GM19099 (cell line): ENCODE data around the gene ZBTB22.

ENCODE experiments used
- POLR2A ChIP-seq: IDR thresholded peaks from 3 replicates; pipeline ENCODE4 v1.6.1; 2011; ENCODE audit warnings: low read depth; ENCODE audit not compliant: insufficient read length; ENCODE audit errors: extremely low read depth

Gene ZBTB22

GRCh38 chr6:33317669-33318425, at the start of gene ZBTB22:
TSS of gene ZBTB22 (minus strand) at chr6:33317744. CDS start at chr6:33316916, 828 bp downstream.
- TF ChIP-seq POLR2A, result peak; percentile 37

- TF ChIP-seq POLR2A, result no peak
Observed at GRCh38 chr6:33367009-33367714, 49.6 kb upstream of the ZBTB22 start.

DNA sequence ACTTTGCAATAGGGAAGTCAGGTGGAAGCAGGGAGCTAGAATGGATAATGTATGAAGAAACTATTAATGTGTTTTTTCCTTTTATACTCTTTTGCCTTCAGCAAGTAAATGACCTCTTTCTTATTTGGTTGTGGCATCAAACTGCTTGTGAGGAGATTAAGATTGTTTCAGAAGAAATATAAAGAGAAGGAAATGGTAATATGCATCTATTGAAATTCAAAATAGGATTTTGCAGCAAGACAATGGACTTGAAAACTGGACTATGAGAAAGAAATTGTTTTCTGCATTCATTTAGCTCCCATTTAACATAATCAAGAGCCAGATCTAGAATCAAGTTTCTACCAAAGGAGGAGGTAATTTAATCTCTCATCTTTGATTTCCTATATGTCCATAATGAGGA, 41.8 kb upstream of the ZBTB22 start:
- TF ChIP-seq POLR2A, result no peak

DNA sequence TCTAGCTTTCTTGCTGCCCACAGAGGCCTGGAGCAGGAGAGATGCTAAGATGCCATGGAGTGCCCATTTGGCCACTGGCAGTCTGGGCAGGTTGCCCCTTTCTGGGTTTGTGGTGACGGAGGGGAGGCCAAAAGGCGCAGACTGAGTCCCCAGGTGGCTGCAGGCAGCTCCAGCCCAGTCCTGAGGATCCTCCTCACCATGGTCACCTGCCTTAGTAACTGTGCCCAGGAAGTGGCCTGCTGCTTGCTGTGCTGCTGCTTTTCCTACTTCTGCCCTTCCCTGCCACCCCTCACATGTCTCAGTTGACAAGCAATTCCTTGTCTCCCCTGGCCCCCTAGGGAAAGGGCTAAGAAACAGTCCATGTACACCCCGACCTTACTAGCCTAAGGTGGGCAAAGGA, 38.8 kb upstream of the ZBTB22 start:
- TF ChIP-seq POLR2A, result no peak

- TF ChIP-seq POLR2A, result no peak
Observed at GRCh38 chr6:33347816-33348215, 30.3 kb upstream of the ZBTB22 start.

DNA sequence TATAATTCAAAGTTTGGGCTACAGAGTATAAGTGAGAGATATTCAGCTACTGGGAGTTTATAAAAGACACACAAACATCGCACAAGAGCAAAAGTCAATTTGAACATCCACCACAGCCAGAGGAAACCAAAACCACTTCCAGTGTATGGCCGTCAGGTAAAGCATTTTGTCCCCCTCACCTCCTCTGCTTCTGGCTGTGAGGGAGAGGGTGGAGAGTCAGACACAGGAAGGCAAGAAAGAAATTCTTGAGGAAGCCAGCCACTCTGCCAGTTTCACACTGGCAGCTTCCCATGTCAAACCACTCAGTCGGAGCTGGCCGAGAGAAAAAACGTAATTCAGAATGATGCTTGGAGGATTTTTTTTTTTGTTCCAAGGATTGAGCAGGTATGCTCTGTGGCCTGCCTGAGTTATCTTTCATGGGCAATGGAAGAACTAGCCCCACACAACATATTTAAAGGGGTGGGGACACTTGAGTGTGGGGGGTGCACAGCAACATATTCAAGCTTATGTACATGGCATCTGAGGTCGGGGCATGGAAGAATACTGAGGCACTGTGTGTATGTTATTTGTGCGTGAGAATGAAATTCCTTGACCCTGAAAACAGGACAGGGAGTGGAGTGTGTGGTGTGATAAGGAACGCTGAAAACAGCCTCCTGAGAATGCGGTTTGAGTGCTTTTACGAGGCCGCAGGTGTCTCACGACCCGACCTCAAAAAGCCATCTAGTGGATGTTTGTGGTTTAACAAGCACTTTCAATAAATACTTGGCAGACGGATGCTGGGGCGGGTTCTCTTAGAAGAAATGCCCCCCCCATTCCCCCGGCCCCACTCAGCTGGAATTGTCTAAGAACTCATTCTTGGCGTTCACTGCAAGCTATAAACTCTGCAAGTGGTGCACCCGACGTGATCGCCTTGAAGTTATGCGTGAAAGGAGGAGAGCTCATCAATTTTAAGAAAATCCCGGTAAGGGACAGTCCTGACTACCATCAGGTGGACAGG, 27.5 kb upstream of the ZBTB22 start:
- TF ChIP-seq POLR2A, result no peak

DNA sequence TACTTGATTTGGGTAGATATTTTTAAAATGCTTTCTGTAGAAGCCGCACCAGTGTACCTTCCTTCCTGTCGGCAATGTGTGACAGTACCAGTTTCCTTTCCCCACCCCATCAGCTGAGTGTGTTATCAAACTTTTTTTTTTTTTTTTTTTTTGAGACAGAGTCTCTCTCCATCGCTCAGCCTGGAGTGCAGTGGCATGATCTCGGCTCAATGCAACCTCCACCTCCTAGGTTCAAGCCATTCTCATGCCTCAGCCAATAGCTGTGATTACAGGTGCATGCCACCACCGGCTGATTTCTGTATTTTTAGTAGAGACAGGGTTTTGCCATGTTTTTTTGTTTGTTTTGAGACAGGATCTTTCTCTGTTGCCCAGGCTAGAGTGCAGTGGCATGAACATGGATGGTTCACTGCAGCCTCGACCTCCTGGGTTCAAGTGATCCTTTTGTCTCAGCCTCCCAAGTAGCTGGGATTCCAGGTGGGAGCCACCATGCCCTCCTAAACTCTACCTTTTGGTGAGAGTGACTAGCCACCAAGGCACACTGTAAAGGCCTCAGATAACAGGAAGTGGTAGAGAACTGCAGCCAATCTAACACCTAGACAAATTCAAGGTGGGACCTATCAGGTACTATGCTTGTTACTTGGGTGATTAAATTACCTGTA, 26.5 kb upstream of the ZBTB22 start:
- no peak for TF ChIP-seq POLR2A

DNA sequence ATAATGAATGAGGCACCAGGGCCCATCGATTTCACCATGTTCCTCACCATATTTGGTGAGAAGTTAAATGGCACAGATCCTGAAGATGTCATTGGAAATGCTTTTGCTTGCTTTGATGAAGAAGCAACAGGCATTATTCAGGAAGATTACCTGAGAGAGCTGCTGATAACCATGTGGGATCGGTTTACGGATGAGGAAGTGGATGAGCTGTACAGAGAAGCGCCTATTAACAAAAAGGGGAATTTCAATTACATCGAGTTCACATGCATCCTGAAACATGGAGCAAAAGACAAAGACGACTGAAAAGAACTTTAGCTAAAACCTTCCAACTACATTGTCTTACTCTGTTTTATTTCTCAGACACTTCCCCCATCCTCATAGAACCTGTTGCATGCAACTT, 21.6 kb upstream of the ZBTB22 start:
- TF ChIP-seq POLR2A, result no peak

DNA sequence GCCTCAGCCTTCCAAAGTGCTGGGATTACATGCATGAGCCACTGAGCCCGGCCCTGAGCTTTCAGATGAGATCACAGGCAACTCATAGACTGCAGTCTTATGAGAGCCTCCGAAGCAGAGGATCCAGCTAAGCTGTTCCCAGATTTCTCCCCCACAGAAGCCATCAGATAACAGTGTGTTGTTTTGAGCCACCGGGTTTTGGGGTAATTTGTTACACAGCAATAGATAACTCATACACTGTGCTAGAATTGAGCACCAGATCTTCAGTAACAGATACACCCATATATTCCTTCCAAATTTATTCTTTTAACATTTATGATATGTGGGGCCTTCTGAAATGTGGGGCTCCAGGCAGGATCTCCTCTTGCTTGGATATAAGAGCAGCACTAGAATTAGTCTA, 19.0 kb upstream of the ZBTB22 start:
- no peak for TF ChIP-seq POLR2A

DNA sequence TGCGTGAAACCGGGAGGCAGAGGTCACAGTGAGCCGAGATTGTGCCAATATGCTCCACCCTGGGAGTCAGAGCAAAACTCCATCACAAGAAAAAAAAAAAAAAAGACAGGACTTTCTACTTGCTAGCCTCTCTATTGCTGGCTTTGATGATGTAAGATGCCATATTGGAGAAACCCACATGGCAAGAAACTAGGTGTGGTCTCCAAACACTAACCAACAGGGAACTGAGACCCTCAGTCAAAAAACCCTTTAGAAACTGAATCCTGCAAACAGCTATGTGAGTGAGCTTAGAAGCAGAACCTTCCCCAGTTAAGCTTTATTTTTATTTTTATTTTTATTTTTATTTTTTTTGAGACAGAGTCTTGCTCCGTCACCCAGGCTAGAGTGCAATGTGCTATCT, 18.4 kb upstream of the ZBTB22 start:
- TF ChIP-seq POLR2A, result no peak

GRCh38 chr6:33333666-33334065, 16.1 kb upstream of the ZBTB22 start:
- no peak for TF ChIP-seq POLR2A

DNA sequence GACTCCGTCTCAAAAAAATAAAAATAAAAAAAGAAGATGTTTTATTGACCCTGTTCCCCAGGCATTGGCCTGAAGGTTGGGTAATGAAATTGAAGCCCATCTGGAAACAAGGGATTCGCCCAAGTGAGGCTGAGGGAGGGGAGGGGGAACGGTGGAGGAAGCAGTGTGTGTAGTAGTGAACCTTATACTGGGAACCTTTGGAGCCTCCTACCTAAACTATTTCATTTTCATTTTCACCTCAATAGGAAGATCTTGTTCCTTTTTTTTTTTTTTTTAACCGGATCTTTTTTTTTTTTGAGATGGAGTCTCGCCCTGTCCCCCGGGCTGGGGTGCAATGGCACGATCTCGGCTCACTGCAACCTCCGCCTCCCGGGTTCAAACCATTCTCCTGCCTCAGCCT, 13.2 kb upstream of the ZBTB22 start:
- no peak for TF ChIP-seq POLR2A

- TF ChIP-seq POLR2A, result no peak
Observed at GRCh38 chr6:33329058-33329457, 11.5 kb upstream of the ZBTB22 start.

DNA sequence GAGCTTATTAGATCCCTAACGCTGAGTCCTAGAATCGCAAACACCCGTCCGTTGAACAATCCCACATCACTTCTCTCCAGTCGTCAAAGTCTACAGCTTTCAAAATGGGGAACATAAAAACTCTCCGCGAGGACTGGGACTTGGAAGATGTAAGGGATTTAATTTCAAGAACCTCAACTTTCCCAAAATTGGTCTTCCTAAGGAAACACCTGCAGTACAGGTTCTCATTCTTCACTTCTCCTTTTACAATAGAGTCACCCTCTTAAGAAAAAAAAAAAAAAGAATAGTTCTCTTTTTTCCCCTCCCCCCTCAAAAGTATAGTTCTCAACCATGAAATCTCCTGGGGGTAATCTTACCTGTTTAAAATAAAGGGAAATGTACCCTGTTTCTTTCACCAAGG, 6.6 kb upstream of the ZBTB22 start:
- TF ChIP-seq POLR2A, result no peak

GRCh38 chr6:33323623-33323948, 6.0 kb upstream of the ZBTB22 start:
- no peak for TF ChIP-seq POLR2A
